Keratinocyte (primary cell): ENCODE measurements around the gene TRIP4. TPM values are rescaled to one million over a fixed set of nuclear protein-coding genes. Genes with fewer than 3 reads are reported as not detected.

Experiments used
- DNase-seq: peaks from one replicate; pipeline ENCODE4 v3.0.0-alpha.2; 2011; ENCODE audit warnings: low read depth, missing footprints, low spot score
- FAIRE-seq: peaks from 2 replicates; lab custom pipeline; 2011; peaks lifted over from hg19 to GRCh38; lab: Jason Lieb, UNC
- H2AFZ ChIP-seq: 2 replicates; pipeline ENCODE4 v1.6.0; 2012; ENCODE audit warnings: low read length, control low read depth, inconsistent platforms; ENCODE audit not compliant: control insufficient read depth
- H3K27ac ChIP-seq: 2 replicates; pipeline ENCODE4 v1.5.1; 2011; ENCODE audit warnings: low read length; ENCODE audit not compliant: control insufficient read depth, insufficient read depth
- H3K27me3 ChIP-seq: 3 replicates; pipeline ENCODE4 v1.6.0; 2011; ENCODE audit warnings: low read length; ENCODE audit not compliant: control insufficient read depth, insufficient read depth; ENCODE audit errors: extremely low read depth
- H3K36me3 ChIP-seq, 2 experiments: 2 replicates in 1 of 2; 3 replicates in 1 of 2; pipeline ENCODE4 v1.5.1; 2011; ENCODE audit warnings: low read length in 2 of 2, mild to moderate bottlenecking in 1 of 2; ENCODE audit not compliant: control insufficient read depth in 2 of 2, insufficient read depth in 2 of 2; ENCODE audit errors: extremely low read depth in 1 of 2
- H3K4me1 ChIP-seq: 3 replicates; pipeline ENCODE4 v1.5.1; 2011; ENCODE audit warnings: low read length; ENCODE audit not compliant: control insufficient read depth, insufficient read depth; ENCODE audit errors: extremely low read depth
- H3K4me2 ChIP-seq: 3 replicates; pipeline ENCODE4 v1.6.0; 2011; ENCODE audit warnings: low read depth, low read length; ENCODE audit not compliant: control insufficient read depth, insufficient read depth; ENCODE audit errors: extremely low read depth
- H3K4me3 ChIP-seq, 3 experiments: fragments of 200-600 bp in 1 of 3; sonication (generic) in 1 of 3; 2 replicates in 2 of 3; 3 replicates in 1 of 3; pipeline ENCODE4 v1.5.1; 2011 to 2016; ENCODE audit warnings: low read length in 3 of 3, mild to moderate bottlenecking in 3 of 3, control low read depth in 2 of 3, inconsistent platforms in 1 of 3, low read depth in 1 of 3, mixed read lengths in 1 of 3, mixed run types in 1 of 3, moderate library complexity in 1 of 3; ENCODE audit not compliant: control insufficient read depth in 2 of 3, insufficient read depth in 2 of 3; ENCODE audit errors: extremely low read depth in 1 of 3
- H3K79me2 ChIP-seq: 2 replicates; pipeline ENCODE4 v1.6.0; 2012; ENCODE audit warnings: low read length; ENCODE audit not compliant: control insufficient read depth, insufficient read depth
- H3K9ac ChIP-seq: 3 replicates; pipeline ENCODE4 v1.6.0; 2011; ENCODE audit warnings: low read length; ENCODE audit not compliant: control insufficient read depth, insufficient read depth; ENCODE audit errors: extremely low read depth
- H3K9me1 ChIP-seq: 3 replicates; pipeline ENCODE4 v1.6.0; 2011; ENCODE audit warnings: low read length; ENCODE audit not compliant: control insufficient read depth, insufficient read depth; ENCODE audit errors: extremely low read depth
- H3K9me3 ChIP-seq: 2 replicates; pipeline ENCODE4 v1.5.1; 2012; ENCODE audit warnings: low read depth, low read length; ENCODE audit not compliant: control insufficient read depth
- H4K20me1 ChIP-seq: 3 replicates; pipeline ENCODE4 v1.6.0; 2011; ENCODE audit warnings: low read length; ENCODE audit not compliant: control insufficient read depth, insufficient read depth; ENCODE audit errors: extremely low read depth
- CTCF ChIP-seq, 3 experiments: IDR thresholded peaks in 1 of 3; conservative IDR thresholded peaks in 1 of 3; optimal IDR thresholded peaks in 1 of 3; 2 replicates in 2 of 3; 3 replicates in 1 of 3; pipeline versions ENCODE3 to v1.5.1; 2011; ENCODE audit warnings: low read length in 3 of 3, mild to moderate bottlenecking in 3 of 3, moderate library complexity in 2 of 3, control low read depth in 1 of 3, inconsistent platforms in 1 of 3; ENCODE audit not compliant: insufficient read depth in 2 of 3; ENCODE audit errors: extremely low read depth in 1 of 3
- EZH2 ChIP-seq: IDR thresholded peaks from one replicate; pipeline ENCODE4 v1.6.1; 2012; ENCODE audit warnings: inconsistent platforms, mild to moderate bottlenecking, low read length, moderate library complexity
- dilution Hi-C: fragments of 300-500 bp; cut with MboI; formaldehyde crosslinking; loops from one replicate; pipeline ENCODE4 v1.7.0; 2020; ENCODE audit warnings: low sequenced_read_pairs; ENCODE audit not compliant: extremely low pct_ligation_motif_present
- polyA plus RNA-seq, 5 experiments: library from polyadenylated mRNA; depleted of rRNA in 3 of 5; stranded (reverse) in 3 of 5; stranded (forward) in 1 of 5; unstranded in 1 of 5; fragments of >200 nt; gene quantifications; 1 replicate in 1 of 5; 2 replicates in 3 of 5; 3 replicates in 1 of 5; pipeline versions ENCODE4 v1.2.1 to v1.2.3, GENCODE V29; 2011 to 2012; ENCODE audit warnings: missing spikeins in 2 of 5, low read depth in 1 of 5, low replicate concordance in 1 of 5

Gene TRIP4
- polyA plus RNA-seq, 1 donor (not counting 4 experiments of a cell fraction or from before 2014, with no cell fraction given), result 31.5 TPM

- no peaks in the 10 kb centered on the region for H3K27me3 ChIP-seq
- H3K27ac ChIP-seq, result no peak overlapping the region
- no peak overlapping the region for H3K4me3 ChIP-seq
- H3K36me3 ChIP-seq, result no peaks in the 10 kb centered on the region
- no peak overlapping the region for H3K4me2 ChIP-seq
- dilution Hi-C loops, result no loop called here
- no peak overlapping the region for H2AFZ ChIP-seq
- no peaks in the 10 kb centered on the region for H4K20me1 ChIP-seq
- no peaks in the 10 kb centered on the region for H3K79me2 ChIP-seq
- no peaks in the 10 kb centered on the region for H3K9me3 ChIP-seq
- no peak overlapping the region for H3K9ac ChIP-seq
- H3K4me1 ChIP-seq, result peaks cover 24% of the 10 kb centered on the region
- FAIRE-seq (no peak), DNase-seq (no peak)
- no peaks in the 10 kb centered on the region for H3K9me1 ChIP-seq
- no peak for TF ChIP-seq CTCF (optimal IDR thresholded peaks at IDR 0.05 in 1 of 3, IDR thresholded peaks at IDR 0.05 in 1 of 3, conservative IDR thresholded peaks at IDR 0.05 in 1 of 3; ENCODE audit: extremely low read depth in 1 of 3, insufficient read depth in 2 of 3, low read length in 3 of 3)
- TF ChIP-seq EZH2, result no peak
These were observed 54.2 kb downstream of the TRIP4 start for GRCh38 chr15:64441852-64442251.

- H3K4me2 ChIP-seq, result no peak overlapping the region
- H4K20me1 ChIP-seq, result no peaks in the 10 kb centered on the region
- TF ChIP-seq EZH2 (no peak), CTCF (optimal IDR thresholded peaks at IDR 0.05 in 1 of 3, IDR thresholded peaks at IDR 0.05 in 1 of 3, conservative IDR thresholded peaks at IDR 0.05 in 1 of 3; ENCODE audit: extremely low read depth in 1 of 3, insufficient read depth in 2 of 3, low read length in 3 of 3) (no peak)
- FAIRE-seq, result peak; percentile 23
- H3K9me3 ChIP-seq, result no peaks in the 10 kb centered on the region
- H3K9ac ChIP-seq, result no peak overlapping the region
- H3K4me3 ChIP-seq, result no peak overlapping the region
- H3K27ac ChIP-seq, result peak overlapping the region; percentile 83
- H2AFZ ChIP-seq, result no peak overlapping the region
- H3K4me1 ChIP-seq, result peaks cover 19% of the 10 kb centered on the region
- no peaks in the 10 kb centered on the region for H3K27me3 ChIP-seq
- DNase-seq, result no peak
- H3K79me2 ChIP-seq, result no peaks in the 10 kb centered on the region
- H3K36me3 ChIP-seq, result peaks cover 4 to 7% of the 10 kb centered on the region in 2 experiments
- dilution Hi-C loops, result no loop called here
- H3K9me1 ChIP-seq, result no peaks in the 10 kb centered on the region
These were observed 55.4 kb downstream of the TRIP4 start for GRCh38 chr15:64443016-64443415.
